Measurements from ENCODE around the gene LIMS2. TPM values are rescaled to one million over a fixed set of nuclear protein-coding genes. Genes with fewer than 3 reads are reported as not detected.

The LIMS2 gene
- polyA plus RNA-seq, 2 donors, result 32.4 to 58.4 TPM

- H3K27ac ChIP-seq (ENCODE audit: low read depth in 2 of 2, low read length in 1 of 2), result peak overlapping the region in 1 of 2 donors; percentile 11
- no peak overlapping the region for H3K4me3 ChIP-seq (ENCODE audit: low read depth in 1 of 2, low read length in 2 of 2)
- peaks cover 0 to 23% of the 10 kb centered on the region in 2 donors for H3K4me1 ChIP-seq (ENCODE audit: control insufficient read depth in 2 of 2, insufficient read depth in 2 of 2, low read length in 1 of 2)
- no peaks in the 10 kb centered on the region for H3K36me3 ChIP-seq (ENCODE audit: control insufficient read depth in 2 of 2, insufficient read depth in 2 of 2, low read length in 1 of 2)
- H3K27me3 ChIP-seq (ENCODE audit: control insufficient read depth in 1 of 2, insufficient read depth in 2 of 2, low read length in 2 of 2), result no peaks in the 10 kb centered on the region
- H3K9me3 ChIP-seq (ENCODE audit: control insufficient read depth in 2 of 2, insufficient read depth in 1 of 2, low read depth in 1 of 2, low read length in 1 of 2), result no peaks in the 10 kb centered on the region
- WGBS, 2 donors, result 61 to 66% methylated on average over 16 of the region's 16 CpGs
Measured at GRCh38 chr2:127647242-127648190, 27.8 kb downstream of the LIMS2 start.

- H3K4me3 ChIP-seq (ENCODE audit: low read depth in 1 of 2, low read length in 2 of 2), result no peak overlapping the region
- H3K9me3 ChIP-seq (ENCODE audit: control insufficient read depth in 2 of 2, insufficient read depth in 1 of 2, low read depth in 1 of 2, low read length in 1 of 2), result no peaks in the 10 kb centered on the region
- H3K27ac ChIP-seq (ENCODE audit: low read depth in 2 of 2, low read length in 1 of 2), result peak overlapping the region in 1 of 2 donors; percentile 11
- no peaks in the 10 kb centered on the region for H3K36me3 ChIP-seq (ENCODE audit: control insufficient read depth in 2 of 2, insufficient read depth in 2 of 2, low read length in 1 of 2)
- no peaks in the 10 kb centered on the region for H3K27me3 ChIP-seq (ENCODE audit: control insufficient read depth in 1 of 2, insufficient read depth in 2 of 2, low read length in 2 of 2)
- peaks cover 0 to 23% of the 10 kb centered on the region in 2 donors for H3K4me1 ChIP-seq (ENCODE audit: control insufficient read depth in 2 of 2, insufficient read depth in 2 of 2, low read length in 1 of 2)
- WGBS, 2 donors, result 65 to 72% methylated on average over 22 to 24 of the region's 24 CpGs
Measured at GRCh38 chr2:127646487-127647241, 28.7 kb downstream of the LIMS2 start.

GRCh38 chr2:127645395-127646291, 29.7 kb downstream of the LIMS2 start, which contains the start of gene GPR17:
Gene GPR17 (plus strand): TSS chr2:127646153. CDS start chr2:127650736, 4,583 bp downstream.
- H3K27me3 ChIP-seq (ENCODE audit: control insufficient read depth in 1 of 2, insufficient read depth in 2 of 2, low read length in 2 of 2), result no peaks in the 10 kb centered on the region
- H3K27ac ChIP-seq (ENCODE audit: low read depth in 2 of 2, low read length in 1 of 2), result peak within 1 kb of the TSS in 1 of 2 donors; percentile 11
- WGBS, 2 donors, result 73 to 82% methylated on average over 37 of the region's 37 CpGs
- H3K9me3 ChIP-seq (ENCODE audit: control insufficient read depth in 2 of 2, insufficient read depth in 1 of 2, low read depth in 1 of 2, low read length in 1 of 2), result no peaks in the 10 kb centered on the region
- no peak within 1 kb of the TSS for H3K4me3 ChIP-seq (ENCODE audit: low read depth in 1 of 2, low read length in 2 of 2)
- H3K4me1 ChIP-seq (ENCODE audit: control insufficient read depth in 2 of 2, insufficient read depth in 2 of 2, low read length in 1 of 2), result peaks cover 0 to 17% of the 10 kb centered on the region in 2 donors
- H3K36me3 ChIP-seq (ENCODE audit: control insufficient read depth in 2 of 2, insufficient read depth in 2 of 2, low read length in 1 of 2), result no peaks in the 10 kb centered on the region

- no peak overlapping the region for H3K27ac ChIP-seq (ENCODE audit: low read depth in 2 of 2, low read length in 1 of 2)
- peaks cover 0 to 20% of the 10 kb centered on the region in 2 donors for H3K4me1 ChIP-seq (ENCODE audit: control insufficient read depth in 2 of 2, insufficient read depth in 2 of 2, low read length in 1 of 2)
- no peaks in the 10 kb centered on the region for H3K27me3 ChIP-seq (ENCODE audit: control insufficient read depth in 1 of 2, insufficient read depth in 2 of 2, low read length in 2 of 2)
- no peaks in the 10 kb centered on the region for H3K9me3 ChIP-seq (ENCODE audit: control insufficient read depth in 2 of 2, insufficient read depth in 1 of 2, low read depth in 1 of 2, low read length in 1 of 2)
- H3K4me3 ChIP-seq (ENCODE audit: low read depth in 1 of 2, low read length in 2 of 2), result no peak overlapping the region
- WGBS, 2 donors, result 69 to 84% methylated on average over 1 of the region's 1 CpG
- no peaks in the 10 kb centered on the region for H3K36me3 ChIP-seq (ENCODE audit: control insufficient read depth in 2 of 2, insufficient read depth in 2 of 2, low read length in 1 of 2)
Measured at GRCh38 chr2:127645026-127645394, 30.3 kb downstream of the LIMS2 start.

DNA sequence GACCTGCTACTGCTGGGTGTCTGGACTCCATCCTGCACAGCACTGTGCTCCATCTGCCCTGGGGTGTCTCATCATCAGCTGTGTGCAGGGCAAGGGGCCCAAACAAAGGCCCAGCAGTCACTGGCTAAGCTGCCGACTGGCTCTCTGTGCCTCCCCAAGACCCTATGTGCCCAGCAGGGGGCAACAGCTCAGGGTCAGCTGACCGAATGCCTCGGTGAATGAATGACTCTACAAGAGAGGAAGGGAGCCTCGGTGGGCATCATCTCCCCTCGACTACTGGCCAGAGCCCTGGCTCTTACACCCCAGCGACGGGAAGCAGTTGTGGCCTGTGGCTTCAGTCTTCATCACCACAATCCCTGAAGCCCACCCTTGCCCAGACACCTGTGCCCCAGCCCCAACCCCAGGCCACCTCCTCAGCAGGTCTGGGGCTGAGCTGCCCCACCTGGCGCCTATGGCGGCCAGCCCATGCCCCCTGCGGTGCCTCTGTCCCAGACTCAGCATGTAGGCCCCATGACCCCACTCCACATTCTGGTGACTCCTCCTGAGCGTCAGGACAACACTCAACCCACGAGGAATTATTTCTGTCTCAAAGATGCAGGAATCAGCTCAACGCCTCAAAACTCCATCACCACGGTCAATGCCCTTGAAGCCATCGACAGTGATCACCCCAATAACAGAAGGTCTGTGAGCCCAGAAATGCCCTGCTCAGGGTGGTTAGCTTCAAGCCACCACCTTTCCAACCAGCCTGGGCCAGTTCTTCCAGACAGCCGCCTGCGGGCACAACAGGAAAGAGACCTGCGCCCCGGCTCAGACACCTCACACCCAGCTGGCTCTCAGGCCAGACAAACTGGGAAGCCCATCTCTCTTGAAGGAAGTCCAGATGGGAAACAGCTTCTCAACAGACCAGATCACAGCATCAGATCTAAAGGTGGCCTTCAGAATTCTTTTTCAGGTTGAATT, 31.0 kb downstream of the LIMS2 start:
- Histone ChIP-seq H3K4me1 (ENCODE audit: control insufficient read depth in 2 of 2, insufficient read depth in 2 of 2, low read length in 1 of 2) (peaks cover under 1 to 26% of the 10 kb centered on the region in 2 donors), H3K9me3 (ENCODE audit: control insufficient read depth in 2 of 2, insufficient read depth in 1 of 2, low read depth in 1 of 2, low read length in 1 of 2) (no peaks in the 10 kb centered on the region), H3K4me3 (ENCODE audit: low read depth in 1 of 2, low read length in 2 of 2) (no peak overlapping the region), H3K27me3 (ENCODE audit: control insufficient read depth in 1 of 2, insufficient read depth in 2 of 2, low read length in 2 of 2) (no peaks in the 10 kb centered on the region), H3K36me3 (ENCODE audit: control insufficient read depth in 2 of 2, insufficient read depth in 2 of 2, low read length in 1 of 2) (no peaks in the 10 kb centered on the region), H3K27ac (ENCODE audit: low read depth in 2 of 2, low read length in 1 of 2) (no peak overlapping the region)
- WGBS, 2 donors, result 82% methylated on average over 19 of the region's 19 CpGs

DNA sequence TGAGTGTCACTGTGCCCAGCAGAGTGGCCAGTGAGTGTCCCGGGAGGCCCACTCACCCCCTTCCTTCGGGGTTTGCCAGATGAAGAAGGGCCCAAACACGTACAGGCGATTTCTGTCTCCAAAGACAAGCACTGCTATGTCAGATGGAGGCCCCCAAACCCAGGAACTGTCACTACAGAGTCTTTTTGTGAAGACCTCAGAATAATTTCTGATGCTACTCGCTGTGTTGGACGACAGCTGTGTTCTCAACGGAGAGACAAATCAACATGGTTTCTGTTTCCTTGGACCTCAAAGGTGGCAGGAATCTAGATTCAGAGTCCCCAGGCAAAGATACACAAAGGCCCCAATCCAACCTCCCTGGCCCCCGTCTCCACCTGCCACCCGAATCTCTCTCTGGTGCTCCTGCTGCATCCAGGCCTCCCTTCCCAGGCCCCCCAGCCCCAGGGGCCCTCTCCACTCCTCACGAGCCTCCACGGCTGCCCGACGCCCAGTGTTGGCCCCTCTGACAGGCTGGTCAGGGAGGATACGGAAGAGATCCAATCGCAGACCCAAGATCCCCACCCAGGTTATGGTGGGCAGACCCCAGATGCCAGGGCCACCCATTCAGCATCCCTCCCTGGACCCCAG, 31.8 kb downstream of the LIMS2 start:
- H3K27ac ChIP-seq (ENCODE audit: low read depth in 2 of 2, low read length in 1 of 2), result no peak overlapping the region
- no peaks in the 10 kb centered on the region for H3K27me3 ChIP-seq (ENCODE audit: control insufficient read depth in 1 of 2, insufficient read depth in 2 of 2, low read length in 2 of 2)
- no peaks in the 10 kb centered on the region for H3K9me3 ChIP-seq (ENCODE audit: control insufficient read depth in 2 of 2, insufficient read depth in 1 of 2, low read depth in 1 of 2, low read length in 1 of 2)
- H3K36me3 ChIP-seq (ENCODE audit: control insufficient read depth in 2 of 2, insufficient read depth in 2 of 2, low read length in 1 of 2), result no peaks in the 10 kb centered on the region
- peaks cover 2 to 24% of the 10 kb centered on the region in 2 donors for H3K4me1 ChIP-seq (ENCODE audit: control insufficient read depth in 2 of 2, insufficient read depth in 2 of 2, low read length in 1 of 2)
- H3K4me3 ChIP-seq (ENCODE audit: low read depth in 1 of 2, low read length in 2 of 2), result no peak overlapping the region
- WGBS, 2 donors, result 88 to 91% methylated on average over 15 of the region's 15 CpGs

GRCh38 chr2:127642706-127643438, 32.5 kb downstream of the LIMS2 start:
- WGBS, 2 donors, result 79 to 81% methylated on average over 17 of the region's 17 CpGs

More at GRCh38 chr2:127642706-127643438, 32.5 kb downstream of the LIMS2 start:
- Histone ChIP-seq H3K27ac (ENCODE audit: low read depth in 2 of 2, low read length in 1 of 2) (no peak overlapping the region), H3K9me3 (ENCODE audit: control insufficient read depth in 2 of 2, insufficient read depth in 1 of 2, low read depth in 1 of 2, low read length in 1 of 2) (no peaks in the 10 kb centered on the region), H3K36me3 (ENCODE audit: control insufficient read depth in 2 of 2, insufficient read depth in 2 of 2, low read length in 1 of 2) (no peaks in the 10 kb centered on the region), H3K27me3 (ENCODE audit: control insufficient read depth in 1 of 2, insufficient read depth in 2 of 2, low read length in 2 of 2) (no peaks in the 10 kb centered on the region), H3K4me1 (ENCODE audit: control insufficient read depth in 2 of 2, insufficient read depth in 2 of 2, low read length in 1 of 2) (peaks cover 7 to 23% of the 10 kb centered on the region in 2 donors), H3K4me3 (ENCODE audit: low read depth in 1 of 2, low read length in 2 of 2) (no peak overlapping the region)
